Measurements from ENCODE around the gene PRKCQ.

- no peak for TF ChIP-seq CTCF (IDR thresholded peaks at IDR 0.05)
- no peak for TF ChIP-seq POLR2AphosphoS5 (IDR thresholded peaks at IDR 0.05)
These were observed 184.5 kb downstream of the PRKCQ start for GRCh38 chr10:6395606-6396005.

All from breast epithelium (tissue), 3 donors.